Trophoblast cell (in vitro differentiated cells and primary cell): ENCODE results near the gene CHERP.

Experiments used
- DNase-seq, 2 donors: peaks; one replicate each; pipeline ENCODE4 v3.0.0-alpha.2; 2016
- H2AFZ ChIP-seq: 2 replicates; pipeline ENCODE4 v1.6.1; 2013; ENCODE audit warnings: low read length, moderate library complexity, mild to moderate bottlenecking; ENCODE audit not compliant: insufficient read depth, poor library complexity
- H2AK5ac ChIP-seq: 2 replicates; pipeline ENCODE4 v1.6.1; 2013; ENCODE audit warnings: mild to moderate bottlenecking, low read length
- H2BK120ac ChIP-seq: 2 replicates; pipeline ENCODE4 v1.6.1; 2013; ENCODE audit warnings: low read length, mild to moderate bottlenecking, moderate library complexity; ENCODE audit not compliant: insufficient read depth, poor library complexity
- H2BK12ac ChIP-seq: 2 replicates; pipeline ENCODE4 v1.6.1; 2013; ENCODE audit warnings: mild to moderate bottlenecking, low read length, moderate library complexity
- H2BK5ac ChIP-seq: 2 replicates; pipeline ENCODE4 v1.6.1; 2013; ENCODE audit warnings: low read length, low read depth, moderate library complexity, mild to moderate bottlenecking; ENCODE audit not compliant: poor library complexity
- H3K14ac ChIP-seq: 2 replicates; pipeline ENCODE4 v1.6.1; 2013; ENCODE audit warnings: mild to moderate bottlenecking, low read length
- H3K18ac ChIP-seq: 2 replicates; pipeline ENCODE4 v1.6.1; 2013; ENCODE audit warnings: mild to moderate bottlenecking, low read length
- H3K23ac ChIP-seq: 2 replicates; pipeline ENCODE4 v1.6.1; 2013; ENCODE audit warnings: low read length
- H3K27ac ChIP-seq: 2 replicates; pipeline ENCODE4 v1.5.1; 2013; ENCODE audit warnings: low read depth, mild to moderate bottlenecking, inconsistent platforms, low read length, moderate library complexity
- H3K27me3 ChIP-seq: 2 replicates; pipeline ENCODE4 v1.6.1; 2013; ENCODE audit warnings: inconsistent platforms, mild to moderate bottlenecking, low read length, moderate library complexity; ENCODE audit not compliant: insufficient read depth
- H3K36me3 ChIP-seq, 2 experiments: 1 replicate in 1 of 2; 2 replicates in 1 of 2; pipeline ENCODE4 v1.6.1; 2013; ENCODE audit warnings: low read length in 2 of 2, mild to moderate bottlenecking in 2 of 2, moderate library complexity in 1 of 2; ENCODE audit not compliant: insufficient read depth in 2 of 2, control insufficient read depth in 1 of 2
- H3K4ac ChIP-seq: 2 replicates; pipeline ENCODE4 v1.6.1; 2013; ENCODE audit warnings: low read depth, mild to moderate bottlenecking, low read length, moderate library complexity
- H3K4me1 ChIP-seq, 2 experiments: 1 replicate in 1 of 2; 2 replicates in 1 of 2; pipeline ENCODE4 v1.6.1; 2013; ENCODE audit warnings: low read length in 2 of 2, mild to moderate bottlenecking in 2 of 2, moderate library complexity in 1 of 2; ENCODE audit not compliant: insufficient read depth in 2 of 2, control insufficient read depth in 1 of 2
- H3K4me2 ChIP-seq: 2 replicates; pipeline ENCODE4 v1.6.1; 2013; ENCODE audit warnings: inconsistent platforms, mild to moderate bottlenecking, low read length, moderate library complexity
- H3K4me3 ChIP-seq: 2 replicates; pipeline ENCODE4 v1.5.1; 2013; ENCODE audit warnings: mild to moderate bottlenecking, low read depth, low read length, inconsistent platforms
- H3K79me1 ChIP-seq: one replicate; pipeline ENCODE4 v1.6.1; 2013; ENCODE audit warnings: low read length
- H3K79me2 ChIP-seq: 2 replicates; pipeline ENCODE4 v1.6.1; 2013; ENCODE audit warnings: low read length, mild to moderate bottlenecking; ENCODE audit not compliant: control insufficient read depth, insufficient read depth, poor library complexity
- H3K9ac ChIP-seq: 2 replicates; pipeline ENCODE4 v1.6.1; 2013; ENCODE audit warnings: mild to moderate bottlenecking, low read length
- H3K9me3 ChIP-seq: 2 replicates; pipeline ENCODE4 v1.6.1; 2013; ENCODE audit warnings: low read depth, mild to moderate bottlenecking, control low read depth, inconsistent platforms, low read length; ENCODE audit not compliant: insufficient read depth
- H4K12ac ChIP-seq: 2 replicates; pipeline ENCODE4 v1.6.1; 2013; ENCODE audit warnings: low read depth, mild to moderate bottlenecking, low read length, moderate library complexity
- H4K8ac ChIP-seq: 2 replicates; pipeline ENCODE4 v1.6.1; 2013; ENCODE audit warnings: low read depth, mild to moderate bottlenecking, low read length, moderate library complexity
- H4K91ac ChIP-seq: one replicate; pipeline ENCODE4 v1.6.1; 2013; ENCODE audit warnings: low read depth, mild to moderate bottlenecking, low read length, moderate library complexity
- WGBS: extraction: QIAGEN DNeasy Blood & Tissue Kit; methylation state at CpG from one replicate; pipeline ENCODE4 v1.1.7; 2013; ENCODE audit warnings: missing lambda C conversion rate; ENCODE audit not compliant: insufficient read length, insufficient coverage; ENCODE audit errors: extremely low coverage; 5-methylcytosine and 5-hydroxymethylcytosine counted together

The CHERP gene

DNA sequence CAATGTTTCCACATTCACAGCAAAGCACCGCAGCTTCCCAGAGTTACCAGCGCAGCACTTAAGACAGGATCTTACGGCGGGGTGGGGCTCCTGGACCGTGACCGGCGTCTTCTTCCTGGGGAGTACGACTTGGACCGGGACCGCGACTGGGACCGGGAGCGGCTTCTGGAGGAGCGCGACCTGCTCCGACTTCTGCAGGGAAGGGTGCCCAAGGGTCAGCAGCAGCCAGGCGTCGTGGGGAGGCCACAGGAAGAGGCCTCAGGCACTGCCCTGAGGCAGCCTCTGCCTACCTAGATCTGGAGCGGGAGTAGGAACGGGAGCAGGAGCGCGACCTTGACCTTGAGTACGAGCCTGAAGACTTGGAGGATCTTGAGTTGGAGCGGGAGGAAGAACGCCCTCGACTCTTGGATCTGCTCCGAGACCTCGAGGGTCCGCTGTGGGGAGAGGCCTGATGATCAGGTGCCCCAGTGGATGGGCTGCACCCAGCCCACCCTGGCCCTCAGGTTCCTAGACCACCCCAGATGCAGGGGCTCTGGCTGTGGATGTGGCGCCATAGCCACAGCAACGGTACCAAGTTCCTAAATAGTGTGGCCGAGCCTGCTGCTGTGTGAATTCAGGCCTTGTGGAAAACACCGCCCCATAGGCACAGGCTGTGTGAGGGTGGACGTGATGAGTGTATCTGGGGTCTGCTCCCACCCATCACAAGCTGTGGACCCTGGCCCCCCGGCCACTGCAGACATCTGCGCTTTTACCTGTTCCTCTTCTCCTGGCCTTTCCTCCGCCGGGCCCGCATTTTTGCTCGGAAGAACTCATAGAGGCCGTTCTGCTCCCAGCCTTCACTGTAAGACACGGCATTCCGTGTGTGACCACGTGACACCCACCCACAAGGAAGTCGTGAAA lies 21.9 kb downstream of the CHERP start:
- no peak for DNase-seq
- no CpG with 5 or more reads among the region's 45 CpGs for WGBS
- no peak overlapping the region for H3K4ac ChIP-seq

DNA sequence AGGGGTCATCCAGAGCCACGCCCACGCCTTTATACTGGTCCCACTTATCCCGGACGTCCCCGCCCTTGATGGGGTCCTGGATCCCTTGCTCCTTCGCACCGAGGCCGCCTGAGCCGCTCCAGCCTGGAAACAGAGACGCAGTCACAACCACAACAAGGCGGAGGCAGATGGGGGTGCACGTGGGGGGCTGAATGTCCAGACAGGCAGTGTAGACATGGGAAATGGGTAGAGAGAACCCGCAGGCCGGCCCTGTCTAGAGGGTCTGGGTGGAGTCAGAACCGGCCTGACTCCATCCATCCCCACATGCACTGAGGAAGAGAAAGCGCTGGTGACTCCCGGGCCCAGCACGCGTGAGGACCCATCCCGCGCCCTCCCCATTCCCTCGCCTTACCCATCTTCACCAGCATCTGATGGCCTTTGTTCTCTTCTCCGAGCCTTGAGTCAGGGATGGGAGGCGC lies 23.0 kb downstream of the CHERP start:
- Histone ChIP-seq H3K79me2 (no peaks in the 10 kb centered on the region), H3K4me3 (no peak overlapping the region), H2BK5ac (no peak overlapping the region), H3K4ac (no peak overlapping the region), H2AK5ac (no peak overlapping the region), H3K27me3 (no peaks in the 10 kb centered on the region), H2BK120ac (no peak overlapping the region), H4K8ac (no peak overlapping the region), H4K91ac (no peak overlapping the region), H2AFZ (no peak overlapping the region), H3K27ac (no peak overlapping the region), H3K79me1 (no peaks in the 10 kb centered on the region), H3K14ac (no peak overlapping the region), H3K9me3 (peaks cover 8% of the 10 kb centered on the region), H3K4me2 (no peak overlapping the region), H3K4me1 (no peaks in the 10 kb centered on the region), H3K36me3 (peaks cover 77% of the 10 kb centered on the region in 2 experiments), H2BK12ac (no peak overlapping the region), H3K9ac (no peak overlapping the region), H3K23ac (no peak overlapping the region), H3K18ac (no peak overlapping the region), H4K12ac (no peak overlapping the region)
- WGBS = no CpG with 5 or more reads among the region's 24 CpGs
- DNase-seq = no peak

More for the DNA sequence above, 21.9 kb downstream of the CHERP start:
- no peak overlapping the region for H2AFZ ChIP-seq
- no peak overlapping the region for H2BK5ac ChIP-seq
- H2AK5ac ChIP-seq = no peak overlapping the region
- H2BK120ac ChIP-seq = no peak overlapping the region
- no peak overlapping the region for H3K4me2 ChIP-seq
- H3K79me2 ChIP-seq = no peaks in the 10 kb centered on the region
- no peak overlapping the region for H3K27ac ChIP-seq
- H3K36me3 ChIP-seq = peaks cover 80 to 82% of the 10 kb centered on the region in 2 experiments
- no peak overlapping the region for H2BK12ac ChIP-seq
- H3K27me3 ChIP-seq = no peaks in the 10 kb centered on the region
- H4K91ac ChIP-seq = no peak overlapping the region
- H3K4me1 ChIP-seq = no peaks in the 10 kb centered on the region
- H4K12ac ChIP-seq = no peak overlapping the region
- no peak overlapping the region for H3K18ac ChIP-seq
- no peak overlapping the region for H3K23ac ChIP-seq
- no peak overlapping the region for H3K14ac ChIP-seq
- no peak overlapping the region for H3K9ac ChIP-seq
- H3K79me1 ChIP-seq = no peaks in the 10 kb centered on the region
- no peak overlapping the region for H3K4me3 ChIP-seq
- peaks cover 8% of the 10 kb centered on the region for H3K9me3 ChIP-seq
- H4K8ac ChIP-seq = no peak overlapping the region

DNA sequence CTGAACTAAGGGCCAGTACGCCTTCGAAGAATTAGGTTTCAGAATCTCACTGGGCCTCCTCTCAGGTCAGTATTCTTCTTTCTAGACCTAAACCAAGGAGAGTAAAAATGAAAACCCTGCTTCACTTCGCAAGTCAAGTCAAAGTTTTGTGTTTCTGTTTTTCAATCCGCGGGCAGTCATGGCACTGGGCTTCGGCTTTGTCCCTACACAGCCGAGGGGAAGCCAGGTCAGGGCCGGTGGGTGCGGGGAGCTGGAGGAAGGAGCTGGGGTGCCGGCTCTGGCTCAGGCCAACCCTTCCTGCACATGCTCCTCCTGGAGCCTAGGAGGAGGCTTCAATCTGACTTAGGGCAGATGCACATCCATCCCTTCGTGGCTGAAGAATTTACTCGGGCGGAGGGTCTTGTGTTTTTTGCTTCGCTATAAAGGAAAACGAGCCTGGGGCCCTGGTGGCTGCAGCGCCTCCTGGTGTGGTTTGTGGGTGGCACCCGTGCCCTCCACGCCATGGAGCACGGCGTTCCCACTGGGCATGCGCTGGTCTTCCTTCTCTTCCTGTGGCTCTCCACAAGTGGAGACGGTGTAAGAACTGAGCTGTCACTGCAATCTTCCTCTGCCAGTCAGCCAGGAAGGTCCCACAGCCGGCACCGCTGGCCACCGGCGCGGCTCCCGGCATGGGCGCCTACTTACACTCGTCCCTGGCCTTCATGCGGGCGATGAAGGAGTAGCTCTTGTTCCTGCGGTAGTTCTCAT lies 23.6 kb downstream of the CHERP start:
- H3K4me3 ChIP-seq = no peak overlapping the region
- no peak overlapping the region for H4K8ac ChIP-seq
- no peak overlapping the region for H4K12ac ChIP-seq
- no peak overlapping the region for H2AK5ac ChIP-seq
- H3K36me3 ChIP-seq = peaks cover 72 to 73% of the 10 kb centered on the region in 2 experiments
- H3K4me2 ChIP-seq = no peak overlapping the region
- H2BK12ac ChIP-seq = no peak overlapping the region
- no peak for DNase-seq
- H3K27ac ChIP-seq = no peak overlapping the region
- H3K4me1 ChIP-seq = no peaks in the 10 kb centered on the region
- H2BK5ac ChIP-seq = no peak overlapping the region
- peaks cover 8% of the 10 kb centered on the region for H3K9me3 ChIP-seq
- no peak overlapping the region for H2BK120ac ChIP-seq
- no peak overlapping the region for H2AFZ ChIP-seq
- H3K9ac ChIP-seq = no peak overlapping the region
- H3K23ac ChIP-seq = no peak overlapping the region
- no peaks in the 10 kb centered on the region for H3K79me2 ChIP-seq
- no peak overlapping the region for H4K91ac ChIP-seq
- no peak overlapping the region for H3K4ac ChIP-seq
- no peak overlapping the region for H3K14ac ChIP-seq
- WGBS = no CpG with 5 or more reads among the region's 33 CpGs
- H3K79me1 ChIP-seq = no peaks in the 10 kb centered on the region
- H3K27me3 ChIP-seq = no peaks in the 10 kb centered on the region
- H3K18ac ChIP-seq = no peak overlapping the region

DNA sequence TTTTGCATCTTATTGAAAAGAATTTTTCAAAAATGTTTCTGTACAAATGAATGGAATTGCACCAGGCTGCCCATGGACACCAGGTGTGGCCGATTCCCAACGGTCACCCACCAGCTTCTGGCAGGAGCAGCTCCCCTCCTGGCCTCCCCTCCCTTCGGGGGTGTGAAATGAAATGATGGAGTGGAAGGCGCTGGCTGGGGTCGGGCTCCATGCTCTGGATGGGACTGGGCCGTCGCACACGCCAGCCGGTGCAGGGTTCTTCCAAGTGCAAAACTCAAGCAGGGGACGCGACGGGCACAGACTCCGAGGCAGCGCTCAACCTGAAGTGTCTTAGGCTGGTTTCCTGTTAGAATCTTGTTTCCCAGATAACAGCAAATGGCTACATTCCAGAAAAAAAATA lies 24.2 kb downstream of the CHERP start:
- WGBS = no CpG with 5 or more reads among the region's 14 CpGs
- no peaks in the 10 kb centered on the region for H3K4me1 ChIP-seq
- no peak overlapping the region for H3K9ac ChIP-seq
- no peaks in the 10 kb centered on the region for H3K79me1 ChIP-seq
- H3K9me3 ChIP-seq = peaks cover 8% of the 10 kb centered on the region
- H3K4me3 ChIP-seq = no peak overlapping the region
- H3K27ac ChIP-seq = no peak overlapping the region
- peaks cover 68 to 71% of the 10 kb centered on the region in 2 experiments for H3K36me3 ChIP-seq
- H3K4me2 ChIP-seq = no peak overlapping the region
- no peak for DNase-seq
- H2BK5ac ChIP-seq = no peak overlapping the region
- H4K8ac ChIP-seq = no peak overlapping the region
- no peak overlapping the region for H2BK12ac ChIP-seq
- H3K18ac ChIP-seq = no peak overlapping the region
- no peak overlapping the region for H3K4ac ChIP-seq
- H4K12ac ChIP-seq = no peak overlapping the region
- H2AFZ ChIP-seq = no peak overlapping the region
- H2BK120ac ChIP-seq = no peak overlapping the region
- H3K79me2 ChIP-seq = no peaks in the 10 kb centered on the region
- no peaks in the 10 kb centered on the region for H3K27me3 ChIP-seq
- no peak overlapping the region for H3K14ac ChIP-seq
- H4K91ac ChIP-seq = no peak overlapping the region
- no peak overlapping the region for H3K23ac ChIP-seq
- H2AK5ac ChIP-seq = no peak overlapping the region
